GM12892 (cell line): ENCODE measurements around the gene NKX6-2.

ENCODE experiments used
- DNase-seq: peaks from one replicate; pipeline ENCODE4 v3.0.0; 2011; ENCODE audit not compliant: insufficient read length
- FAIRE-seq: peaks from 2 replicates; lab custom pipeline; 2011; peaks lifted over from hg19 to GRCh38; lab: Jason Lieb, UNC
- POLR2A ChIP-seq: IDR thresholded peaks from 2 replicates; pipeline ENCODE4 v1.6.1; 2011; ENCODE audit warnings: low read depth, low read length, control low read depth
- POLR2AphosphoS5 ChIP-seq: IDR thresholded peaks from 2 replicates; pipeline ENCODE4 v1.6.1; 2011; ENCODE audit warnings: low read depth, low read length, control low read depth
- TAF1 ChIP-seq: IDR thresholded peaks from 2 replicates; pipeline ENCODE4 v1.6.1; 2011; ENCODE audit warnings: low read depth, mild to moderate bottlenecking, control low read depth, low read length, borderline replicate concordance

Gene NKX6-2

GRCh38 chr10:132790934-132791829 is 5.2 kb upstream of the NKX6-2 start:
- FAIRE-seq (no peak), DNase-seq (no peak)
- TF ChIP-seq POLR2AphosphoS5 (no peak), TAF1 (no peak)

- FAIRE-seq (no peak), DNase-seq (no peak)
- no peak for TF ChIP-seq POLR2A
- TF ChIP-seq TAF1, result no peak
- TF ChIP-seq POLR2AphosphoS5, result no peak
These were observed 4.5 kb upstream of the NKX6-2 start for GRCh38 chr10:132790470-132790869.

GRCh38 chr10:132789659-132790148 is 3.8 kb upstream of the NKX6-2 start:
- TF ChIP-seq POLR2AphosphoS5 (no peak), TAF1 (no peak), POLR2A (no peak)
- FAIRE-seq, result no peak
- DNase-seq, result no peak

GRCh38 chr10:132788831-132789219 is 2.9 kb upstream of the NKX6-2 start:
- TF ChIP-seq POLR2AphosphoS5 (no peak), TAF1 (no peak), POLR2A (no peak)
- no peak for FAIRE-seq
- no peak for DNase-seq

- FAIRE-seq (no peak), DNase-seq (no peak)
- TF ChIP-seq POLR2AphosphoS5, result no peak
- TF ChIP-seq TAF1, result no peak
- TF ChIP-seq POLR2A, result no peak
These were observed 2.4 kb upstream of the NKX6-2 start for GRCh38 chr10:132788180-132788830.

GRCh38 chr10:132787495-132788179 is 1.7 kb upstream of the NKX6-2 start:
- DNase-seq (no peak), FAIRE-seq (no peak)
- no peak for TF ChIP-seq TAF1
- no peak for TF ChIP-seq POLR2A
- TF ChIP-seq POLR2AphosphoS5, result no peak

- DNase-seq (no peak), FAIRE-seq (no peak)
- TF ChIP-seq POLR2A, result no peak
- TF ChIP-seq TAF1, result no peak
- no peak for TF ChIP-seq POLR2AphosphoS5
These were observed 1.0 kb upstream of the NKX6-2 start for GRCh38 chr10:132786884-132787494.

- no peak for DNase-seq
- TF ChIP-seq POLR2A, result no peak
- FAIRE-seq, result no peak
These were observed 533 bp upstream of the NKX6-2 start for GRCh38 chr10:132786476-132786883.

GRCh38 chr10:132784866-132785722 is 853 bp downstream of the NKX6-2 start:
- DNase-seq, result no peak
- no peak for FAIRE-seq

More at GRCh38 chr10:132784866-132785722, 853 bp downstream of the NKX6-2 start:
- TF ChIP-seq POLR2AphosphoS5 (no peak), POLR2A (no peak), TAF1 (no peak)
